GM10266 (cell line): ENCODE measurements around the gene PALD1.
A peak's percentile ranks its signal among the peaks of the same experiment; 100 is the strongest.

Experiments
- DNase-seq: peaks from one replicate; pipeline ENCODE4 v3.0.0; 2012; ENCODE audit errors: extremely low spot score
- TF ChIP-seq, protein P1 (sequence below): IDR thresholded peaks from 2 replicates; pipeline ENCODE4 v1.5.1; 2012; ENCODE audit warnings: mild to moderate bottlenecking, low read depth; ENCODE audit not compliant: control insufficient read depth, insufficient read depth; ENCODE audit errors: missing control alignments

The PALD1 gene

GRCh38 chr10:70530315-70530714, 51.7 kb downstream of the PALD1 start:
- TF ChIP-seq, protein P1, sequence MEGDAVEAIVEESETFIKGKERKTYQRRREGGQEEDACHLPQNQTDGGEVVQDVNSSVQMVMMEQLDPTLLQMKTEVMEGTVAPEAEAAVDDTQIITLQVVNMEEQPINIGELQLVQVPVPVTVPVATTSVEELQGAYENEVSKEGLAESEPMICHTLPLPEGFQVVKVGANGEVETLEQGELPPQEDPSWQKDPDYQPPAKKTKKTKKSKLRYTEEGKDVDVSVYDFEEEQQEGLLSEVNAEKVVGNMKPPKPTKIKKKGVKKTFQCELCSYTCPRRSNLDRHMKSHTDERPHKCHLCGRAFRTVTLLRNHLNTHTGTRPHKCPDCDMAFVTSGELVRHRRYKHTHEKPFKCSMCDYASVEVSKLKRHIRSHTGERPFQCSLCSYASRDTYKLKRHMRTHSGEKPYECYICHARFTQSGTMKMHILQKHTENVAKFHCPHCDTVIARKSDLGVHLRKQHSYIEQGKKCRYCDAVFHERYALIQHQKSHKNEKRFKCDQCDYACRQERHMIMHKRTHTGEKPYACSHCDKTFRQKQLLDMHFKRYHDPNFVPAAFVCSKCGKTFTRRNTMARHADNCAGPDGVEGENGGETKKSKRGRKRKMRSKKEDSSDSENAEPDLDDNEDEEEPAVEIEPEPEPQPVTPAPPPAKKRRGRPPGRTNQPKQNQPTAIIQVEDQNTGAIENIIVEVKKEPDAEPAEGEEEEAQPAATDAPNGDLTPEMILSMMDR = no peak
- no peak for DNase-seq

GRCh38 chr10:70532554-70533188, 54.1 kb downstream of the PALD1 start:
- TF ChIP-seq, protein P1 = no peak
- DNase-seq = no peak

GRCh38 chr10:70533189-70533558, 54.6 kb downstream of the PALD1 start:
- TF ChIP-seq, protein P1 = no peak
- no peak for DNase-seq

DNA sequence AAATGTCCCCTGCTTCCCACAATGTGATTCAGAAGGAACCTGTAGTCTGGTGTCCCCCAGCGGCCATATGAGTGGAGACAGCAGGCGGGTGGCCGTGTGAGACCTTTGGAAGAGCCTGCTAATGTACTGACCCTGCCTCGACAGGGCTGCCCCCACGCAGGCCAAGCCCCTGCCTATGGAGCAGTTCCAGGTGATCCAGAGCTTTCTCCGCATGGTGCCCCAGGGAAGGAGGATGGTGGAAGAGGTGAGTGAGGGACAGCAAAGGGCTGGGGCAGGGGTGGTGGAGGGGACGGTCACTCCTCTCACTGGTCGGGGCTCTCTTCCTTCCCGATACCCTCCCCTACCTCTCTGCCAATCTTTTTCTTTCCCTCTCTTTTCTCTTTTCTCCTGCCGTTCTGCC, 55.7 kb downstream of the PALD1 start:
- DNase-seq = no peak
- TF ChIP-seq, protein P1 = peak; percentile 8

GRCh38 chr10:70535001-70535400, 56.4 kb downstream of the PALD1 start:
- DNase-seq = no peak
- TF ChIP-seq, protein P1 = no peak

DNA sequence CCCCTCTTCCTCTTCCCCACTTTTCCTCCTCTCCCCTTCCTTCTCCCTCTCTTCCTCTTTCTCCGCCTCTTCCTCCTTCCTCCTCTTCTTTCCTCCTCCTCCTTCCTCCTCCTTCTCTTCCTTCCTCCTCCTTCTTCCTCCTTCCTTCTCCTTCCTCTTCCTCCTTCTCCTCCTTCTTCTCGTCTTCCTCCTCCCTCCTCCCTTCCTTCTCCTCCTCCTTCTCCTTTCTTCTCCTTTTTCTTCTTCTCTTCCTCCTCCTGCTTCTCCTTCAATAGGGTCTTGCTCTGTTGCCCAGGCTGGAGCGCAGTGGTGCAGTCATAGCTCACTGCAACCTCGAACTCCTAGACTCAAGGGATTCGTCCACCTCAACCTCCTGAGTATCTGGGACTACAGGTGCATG, 56.9 kb downstream of the PALD1 start:
- TF ChIP-seq, protein P1 = no peak
- DNase-seq = no peak

DNA sequence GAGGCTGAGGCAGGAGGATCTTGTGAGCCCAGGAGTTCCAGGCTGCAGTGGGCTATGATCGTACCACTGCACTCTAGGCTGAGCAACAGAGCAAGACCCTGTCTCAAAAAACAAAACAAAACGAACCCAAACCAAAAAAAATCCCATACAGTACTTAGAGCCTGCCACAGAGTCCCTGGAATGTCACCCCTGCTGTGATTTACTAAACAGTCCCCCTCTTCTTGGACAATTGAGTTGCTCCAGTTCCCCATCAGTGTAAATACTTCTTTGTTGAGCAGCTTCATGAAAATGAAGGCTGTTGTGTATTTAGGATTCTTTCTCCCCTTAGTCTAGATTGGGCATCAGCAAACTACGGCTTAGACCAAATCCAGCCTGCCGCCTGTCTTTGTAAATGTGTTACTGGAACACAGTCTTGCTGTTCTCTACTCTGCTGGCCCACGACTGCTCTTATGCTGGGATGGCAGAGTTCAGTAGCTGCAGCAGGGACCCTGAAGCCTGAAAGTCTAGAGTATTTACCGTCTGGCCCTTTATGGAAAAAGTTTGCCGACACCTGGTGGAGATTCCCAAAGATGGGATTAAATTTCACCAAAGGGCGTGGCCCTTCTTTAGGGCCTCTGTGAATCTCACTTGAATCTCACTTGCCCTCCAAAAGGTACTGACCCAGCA, 57.8 kb downstream of the PALD1 start:
- no peak for DNase-seq
- TF ChIP-seq, protein P1 = no peak
